ENCODE measurements around the gene CASP6. TPM values are rescaled to one million over a fixed set of nuclear protein-coding genes. Genes with fewer than 3 reads are reported as not detected.

The CASP6 gene
- 15.0 TPM for total RNA-seq (ENCODE audit: unreplicated experiment)
- long read RNA-seq, transcript CASP6-201 (7 exons, 1,548 nt): major isoform, 6 of 9 reads
- long read RNA-seq, partial matches to known transcripts: 1 of 9 reads
- long read RNA-seq, other reads (novel, unspliced or antisense): 2 of 9 reads

- TF ChIP-seq CTCF (IDR thresholded peaks at IDR 0.05; ENCODE audit: partially characterized antibody, unreplicated experiment): peak; percentile 77
These were observed at the start of gene CASP6 for GRCh38 chr4:109702950-109703663. Gene CASP6, minus strand, starts transcription at chr4:109703445. Its CDS starts 50 bp downstream, at chr4:109703395.

GRCh38 chr4:109752525-109752924 is 49.3 kb upstream of the CASP6 start:
- H3K27me3 Mint-ChIP-seq (ENCODE audit: unreplicated experiment): no peaks in the 10 kb centered on the region
- H3K9me3 Mint-ChIP-seq (ENCODE audit: unreplicated experiment): no peaks in the 10 kb centered on the region
- H3K4me3 Mint-ChIP-seq (ENCODE audit: unreplicated experiment): no peak overlapping the region
- no peaks in the 10 kb centered on the region for H3K4me1 Mint-ChIP-seq (ENCODE audit: low read depth, unreplicated experiment)
- TF ChIP-seq CTCF (IDR thresholded peaks at IDR 0.05; ENCODE audit: partially characterized antibody, unreplicated experiment): no peak
- H3K27ac Mint-ChIP-seq (ENCODE audit: unreplicated experiment): no peak overlapping the region
- H3K36me3 Mint-ChIP-seq (ENCODE audit: unreplicated experiment): no peaks in the 10 kb centered on the region
- DNase-seq: no peak

More at GRCh38 chr4:109702950-109703663, at the start of gene CASP6:
- H3K27me3 Mint-ChIP-seq (ENCODE audit: unreplicated experiment): peaks cover 3% of the 10 kb centered on the region
- H3K36me3 Mint-ChIP-seq (ENCODE audit: unreplicated experiment): no peaks in the 10 kb centered on the region
- peaks cover 6% of the 10 kb centered on the region for H3K9me3 Mint-ChIP-seq (ENCODE audit: unreplicated experiment)
- peaks cover 8% of the 10 kb centered on the region for H3K4me1 Mint-ChIP-seq (ENCODE audit: low read depth, unreplicated experiment)
- peak; percentile 82 for DNase-seq
- H3K27ac Mint-ChIP-seq (ENCODE audit: unreplicated experiment): peak within 1 kb of the TSS; percentile 85
- H3K4me3 Mint-ChIP-seq (ENCODE audit: unreplicated experiment): peak within 1 kb of the TSS; percentile 90

GRCh38 chr4:109751852-109752251 is 48.6 kb upstream of the CASP6 start:
- DNase-seq: no peak
- no peaks in the 10 kb centered on the region for H3K4me1 Mint-ChIP-seq (ENCODE audit: low read depth, unreplicated experiment)
- H3K9me3 Mint-ChIP-seq (ENCODE audit: unreplicated experiment): no peaks in the 10 kb centered on the region
- H3K27me3 Mint-ChIP-seq (ENCODE audit: unreplicated experiment): no peaks in the 10 kb centered on the region
- no peak overlapping the region for H3K4me3 Mint-ChIP-seq (ENCODE audit: unreplicated experiment)
- H3K27ac Mint-ChIP-seq (ENCODE audit: unreplicated experiment): no peak overlapping the region
- no peaks in the 10 kb centered on the region for H3K36me3 Mint-ChIP-seq (ENCODE audit: unreplicated experiment)
- no peak for TF ChIP-seq CTCF (IDR thresholded peaks at IDR 0.05; ENCODE audit: partially characterized antibody, unreplicated experiment)

GRCh38 chr4:109750652-109751244 is 47.5 kb upstream of the CASP6 start:
- no peak for TF ChIP-seq CTCF (IDR thresholded peaks at IDR 0.05; ENCODE audit: partially characterized antibody, unreplicated experiment)
- no peaks in the 10 kb centered on the region for H3K4me1 Mint-ChIP-seq (ENCODE audit: low read depth, unreplicated experiment)
- H3K27ac Mint-ChIP-seq (ENCODE audit: unreplicated experiment): no peak overlapping the region
- H3K9me3 Mint-ChIP-seq (ENCODE audit: unreplicated experiment): no peaks in the 10 kb centered on the region
- H3K36me3 Mint-ChIP-seq (ENCODE audit: unreplicated experiment): no peaks in the 10 kb centered on the region
- no peaks in the 10 kb centered on the region for H3K27me3 Mint-ChIP-seq (ENCODE audit: unreplicated experiment)
- no peak for DNase-seq
- H3K4me3 Mint-ChIP-seq (ENCODE audit: unreplicated experiment): no peak overlapping the region

All from glutamatergic neuron (in vitro differentiated cells).